ENCODE data around the gene SNRK. TPM values are rescaled to one million over a fixed set of nuclear protein-coding genes. Genes with fewer than 3 reads are reported as not detected.

The SNRK gene
- total and polyA plus RNA-seq, 2 experiments from 2014 or later: 5.5 to 18.8 TPM

DNA sequence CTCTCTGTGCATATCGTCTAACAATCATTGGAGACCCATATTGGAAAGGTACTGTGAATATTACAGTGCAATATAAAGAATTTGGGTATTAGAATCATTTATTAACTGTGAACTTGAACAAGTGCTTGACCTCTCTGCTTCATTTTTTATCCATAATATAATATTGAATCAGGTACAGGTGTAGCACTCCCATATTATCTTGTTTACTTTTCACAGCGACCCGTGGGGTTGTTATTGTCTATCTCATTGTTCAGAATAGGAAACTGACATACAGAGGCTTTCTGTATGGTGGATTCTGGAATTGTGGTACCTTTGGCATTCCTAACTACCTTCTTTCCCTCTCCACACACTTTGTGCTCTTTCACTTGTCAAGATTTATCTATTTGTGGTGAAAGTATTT lies 17.8 kb downstream of the SNRK start:
- Mint-ChIP-seq H3K36me3 (ENCODE audit: low read depth) (peaks cover 15% of the 10 kb centered on the region; the same call in 2 of the 3 replicates), H3K27ac (no peak overlapping the region), H3K9me3 (no peaks in the 10 kb centered on the region), H3K4me3 (no peak overlapping the region), H3K4me1 (no peaks in the 10 kb centered on the region), H3K27me3 (ENCODE audit: insufficient read depth, low read depth, poor library complexity) (no peaks in the 10 kb centered on the region)
- H2AFZ ChIP-seq: no peak overlapping the region
- H3F3A ChIP-seq (replicated peaks; ENCODE audit: low read depth): no peaks in the 10 kb centered on the region
- no peak overlapping the region for H3K27ac ChIP-seq (ENCODE audit: low read depth)
- H3K9me2 ChIP-seq (ENCODE audit: insufficient read depth): no peaks in the 10 kb centered on the region
- no peak overlapping the region for H3K4me3 ChIP-seq
- no peak overlapping the region for H3K4me2 ChIP-seq
- no peaks in the 10 kb centered on the region for H3K36me3 ChIP-seq (ENCODE audit: insufficient read depth)
- H4K20me1 ChIP-seq (replicated peaks; ENCODE audit: insufficient read depth): no peaks in the 10 kb centered on the region; the same call in none of the 2 replicates
- ATAC-seq (no peak), DNase-seq (ENCODE audit: low spot score) (no peak)
- no peak for TF ChIP-seq ZNF331 (CRISPR knock-in tag; IDR thresholded peaks at IDR 0.05; ENCODE audit: low read depth)
- TF ChIP-seq STAT1 (IDR thresholded peaks at IDR 0.05; ENCODE audit: unreplicated experiment): no peak
- TF ChIP-seq ZNF114 (CRISPR knock-in tag; IDR thresholded peaks at IDR 0.05): no peak
- TF ChIP-seq POLR2AphosphoS5 (IDR thresholded peaks at IDR 0.05; ENCODE audit: low read depth): no peak
- TF ChIP-seq, protein P1, sequence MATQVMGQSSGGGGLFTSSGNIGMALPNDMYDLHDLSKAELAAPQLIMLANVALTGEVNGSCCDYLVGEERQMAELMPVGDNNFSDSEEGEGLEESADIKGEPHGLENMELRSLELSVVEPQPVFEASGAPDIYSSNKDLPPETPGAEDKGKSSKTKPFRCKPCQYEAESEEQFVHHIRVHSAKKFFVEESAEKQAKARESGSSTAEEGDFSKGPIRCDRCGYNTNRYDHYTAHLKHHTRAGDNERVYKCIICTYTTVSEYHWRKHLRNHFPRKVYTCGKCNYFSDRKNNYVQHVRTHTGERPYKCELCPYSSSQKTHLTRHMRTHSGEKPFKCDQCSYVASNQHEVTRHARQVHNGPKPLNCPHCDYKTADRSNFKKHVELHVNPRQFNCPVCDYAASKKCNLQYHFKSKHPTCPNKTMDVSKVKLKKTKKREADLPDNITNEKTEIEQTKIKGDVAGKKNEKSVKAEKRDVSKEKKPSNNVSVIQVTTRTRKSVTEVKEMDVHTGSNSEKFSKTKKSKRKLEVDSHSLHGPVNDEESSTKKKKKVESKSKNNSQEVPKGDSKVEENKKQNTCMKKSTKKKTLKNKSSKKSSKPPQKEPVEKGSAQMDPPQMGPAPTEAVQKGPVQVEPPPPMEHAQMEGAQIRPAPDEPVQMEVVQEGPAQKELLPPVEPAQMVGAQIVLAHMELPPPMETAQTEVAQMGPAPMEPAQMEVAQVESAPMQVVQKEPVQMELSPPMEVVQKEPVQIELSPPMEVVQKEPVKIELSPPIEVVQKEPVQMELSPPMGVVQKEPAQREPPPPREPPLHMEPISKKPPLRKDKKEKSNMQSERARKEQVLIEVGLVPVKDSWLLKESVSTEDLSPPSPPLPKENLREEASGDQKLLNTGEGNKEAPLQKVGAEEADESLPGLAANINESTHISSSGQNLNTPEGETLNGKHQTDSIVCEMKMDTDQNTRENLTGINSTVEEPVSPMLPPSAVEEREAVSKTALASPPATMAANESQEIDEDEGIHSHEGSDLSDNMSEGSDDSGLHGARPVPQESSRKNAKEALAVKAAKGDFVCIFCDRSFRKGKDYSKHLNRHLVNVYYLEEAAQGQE (IDR thresholded peaks at IDR 0.05; ENCODE audit: unreplicated experiment): no peak
- TF ChIP-seq JUNB (IDR thresholded peaks at IDR 0.05; ENCODE audit: unreplicated experiment): no peak
- TF ChIP-seq EZH2phosphoT487 (IDR thresholded peaks at IDR 0.05; ENCODE audit: unreplicated experiment): no peak
- TF ChIP-seq, protein P2, sequence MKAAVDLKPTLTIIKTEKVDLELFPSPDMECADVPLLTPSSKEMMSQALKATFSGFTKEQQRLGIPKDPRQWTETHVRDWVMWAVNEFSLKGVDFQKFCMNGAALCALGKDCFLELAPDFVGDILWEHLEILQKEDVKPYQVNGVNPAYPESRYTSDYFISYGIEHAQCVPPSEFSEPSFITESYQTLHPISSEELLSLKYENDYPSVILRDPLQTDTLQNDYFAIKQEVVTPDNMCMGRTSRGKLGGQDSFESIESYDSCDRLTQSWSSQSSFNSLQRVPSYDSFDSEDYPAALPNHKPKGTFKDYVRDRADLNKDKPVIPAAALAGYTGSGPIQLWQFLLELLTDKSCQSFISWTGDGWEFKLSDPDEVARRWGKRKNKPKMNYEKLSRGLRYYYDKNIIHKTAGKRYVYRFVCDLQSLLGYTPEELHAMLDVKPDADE (IDR thresholded peaks at IDR 0.05): no peak
- TF ChIP-seq, protein P3, sequence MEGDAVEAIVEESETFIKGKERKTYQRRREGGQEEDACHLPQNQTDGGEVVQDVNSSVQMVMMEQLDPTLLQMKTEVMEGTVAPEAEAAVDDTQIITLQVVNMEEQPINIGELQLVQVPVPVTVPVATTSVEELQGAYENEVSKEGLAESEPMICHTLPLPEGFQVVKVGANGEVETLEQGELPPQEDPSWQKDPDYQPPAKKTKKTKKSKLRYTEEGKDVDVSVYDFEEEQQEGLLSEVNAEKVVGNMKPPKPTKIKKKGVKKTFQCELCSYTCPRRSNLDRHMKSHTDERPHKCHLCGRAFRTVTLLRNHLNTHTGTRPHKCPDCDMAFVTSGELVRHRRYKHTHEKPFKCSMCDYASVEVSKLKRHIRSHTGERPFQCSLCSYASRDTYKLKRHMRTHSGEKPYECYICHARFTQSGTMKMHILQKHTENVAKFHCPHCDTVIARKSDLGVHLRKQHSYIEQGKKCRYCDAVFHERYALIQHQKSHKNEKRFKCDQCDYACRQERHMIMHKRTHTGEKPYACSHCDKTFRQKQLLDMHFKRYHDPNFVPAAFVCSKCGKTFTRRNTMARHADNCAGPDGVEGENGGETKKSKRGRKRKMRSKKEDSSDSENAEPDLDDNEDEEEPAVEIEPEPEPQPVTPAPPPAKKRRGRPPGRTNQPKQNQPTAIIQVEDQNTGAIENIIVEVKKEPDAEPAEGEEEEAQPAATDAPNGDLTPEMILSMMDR (conservative IDR thresholded peaks at IDR 0.05; ENCODE audit: low read depth in 2 of 2): no peak
- no peak for TF ChIP-seq CREB1 (CRISPR knock-in tag; IDR thresholded peaks at IDR 0.05; ENCODE audit: low read depth)
- TF ChIP-seq, protein P4, sequence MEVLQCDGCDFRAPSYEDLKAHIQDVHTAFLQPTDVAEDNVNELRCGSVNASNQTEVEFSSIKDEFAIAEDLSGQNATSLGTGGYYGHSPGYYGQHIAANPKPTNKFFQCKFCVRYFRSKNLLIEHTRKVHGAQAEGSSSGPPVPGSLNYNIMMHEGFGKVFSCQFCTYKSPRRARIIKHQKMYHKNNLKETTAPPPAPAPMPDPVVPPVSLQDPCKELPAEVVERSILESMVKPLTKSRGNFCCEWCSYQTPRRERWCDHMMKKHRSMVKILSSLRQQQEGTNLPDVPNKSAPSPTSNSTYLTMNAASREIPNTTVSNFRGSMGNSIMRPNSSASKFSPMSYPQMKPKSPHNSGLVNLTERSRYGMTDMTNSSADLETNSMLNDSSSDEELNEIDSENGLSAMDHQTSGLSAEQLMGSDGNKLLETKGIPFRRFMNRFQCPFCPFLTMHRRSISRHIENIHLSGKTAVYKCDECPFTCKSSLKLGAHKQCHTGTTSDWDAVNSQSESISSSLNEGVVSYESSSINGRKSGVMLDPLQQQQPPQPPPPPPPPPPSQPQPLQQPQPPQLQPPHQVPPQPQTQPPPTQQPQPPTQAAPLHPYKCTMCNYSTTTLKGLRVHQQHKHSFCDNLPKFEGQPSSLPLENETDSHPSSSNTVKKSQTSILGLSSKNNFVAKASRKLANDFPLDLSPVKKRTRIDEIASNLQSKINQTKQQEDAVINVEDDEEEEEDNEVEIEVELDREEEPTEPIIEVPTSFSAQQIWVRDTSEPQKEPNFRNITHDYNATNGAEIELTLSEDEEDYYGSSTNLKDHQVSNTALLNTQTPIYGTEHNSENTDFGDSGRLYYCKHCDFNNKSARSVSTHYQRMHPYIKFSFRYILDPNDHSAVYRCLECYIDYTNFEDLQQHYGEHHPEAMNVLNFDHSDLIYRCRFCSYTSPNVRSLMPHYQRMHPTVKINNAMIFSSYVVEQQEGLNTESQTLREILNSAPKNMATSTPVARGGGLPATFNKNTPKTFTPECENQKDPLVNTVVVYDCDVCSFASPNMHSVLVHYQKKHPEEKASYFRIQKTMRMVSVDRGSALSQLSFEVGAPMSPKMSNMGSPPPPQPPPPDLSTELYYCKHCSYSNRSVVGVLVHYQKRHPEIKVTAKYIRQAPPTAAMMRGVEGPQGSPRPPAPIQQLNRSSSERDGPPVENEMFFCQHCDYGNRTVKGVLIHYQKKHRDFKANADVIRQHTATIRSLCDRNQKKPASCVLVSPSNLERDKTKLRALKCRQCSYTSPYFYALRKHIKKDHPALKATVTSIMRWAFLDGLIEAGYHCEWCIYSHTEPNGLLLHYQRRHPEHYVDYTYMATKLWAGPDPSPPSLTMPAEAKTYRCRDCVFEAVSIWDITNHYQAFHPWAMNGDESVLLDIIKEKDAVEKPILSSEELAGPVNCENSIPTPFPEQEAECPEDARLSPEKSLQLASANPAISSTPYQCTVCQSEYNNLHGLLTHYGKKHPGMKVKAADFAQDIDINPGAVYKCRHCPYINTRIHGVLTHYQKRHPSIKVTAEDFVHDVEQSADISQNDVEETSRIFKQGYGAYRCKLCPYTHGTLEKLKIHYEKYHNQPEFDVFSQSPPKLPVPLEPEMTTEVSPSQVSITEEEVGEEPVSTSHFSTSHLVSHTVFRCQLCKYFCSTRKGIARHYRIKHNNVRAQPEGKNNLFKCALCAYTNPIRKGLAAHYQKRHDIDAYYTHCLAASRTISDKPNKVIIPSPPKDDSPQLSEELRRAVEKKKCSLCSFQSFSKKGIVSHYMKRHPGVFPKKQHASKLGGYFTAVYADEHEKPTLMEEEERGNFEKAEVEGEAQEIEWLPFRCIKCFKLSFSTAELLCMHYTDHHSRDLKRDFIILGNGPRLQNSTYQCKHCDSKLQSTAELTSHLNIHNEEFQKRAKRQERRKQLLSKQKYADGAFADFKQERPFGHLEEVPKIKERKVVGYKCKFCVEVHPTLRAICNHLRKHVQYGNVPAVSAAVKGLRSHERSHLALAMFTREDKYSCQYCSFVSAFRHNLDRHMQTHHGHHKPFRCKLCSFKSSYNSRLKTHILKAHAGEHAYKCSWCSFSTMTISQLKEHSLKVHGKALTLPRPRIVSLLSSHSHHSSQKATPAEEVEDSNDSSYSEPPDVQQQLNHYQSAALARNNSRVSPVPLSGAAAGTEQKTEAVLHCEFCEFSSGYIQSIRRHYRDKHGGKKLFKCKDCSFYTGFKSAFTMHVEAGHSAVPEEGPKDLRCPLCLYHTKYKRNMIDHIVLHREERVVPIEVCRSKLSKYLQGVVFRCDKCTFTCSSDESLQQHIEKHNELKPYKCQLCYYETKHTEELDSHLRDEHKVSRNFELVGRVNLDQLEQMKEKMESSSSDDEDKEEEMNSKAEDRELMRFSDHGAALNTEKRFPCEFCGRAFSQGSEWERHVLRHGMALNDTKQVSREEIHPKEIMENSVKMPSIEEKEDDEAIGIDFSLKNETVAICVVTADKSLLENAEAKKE (CRISPR knock-in tag; IDR thresholded peaks at IDR 0.05): no peak
- no peak for TF ChIP-seq NANOG (IDR thresholded peaks at IDR 0.05; ENCODE audit: borderline replicate concordance)
- no peak for TF ChIP-seq EZH2 (IDR thresholded peaks at IDR 0.05; ENCODE audit: low read depth, unreplicated experiment)
- no peaks in the 10 kb centered on the region for H3K27me3 ChIP-seq (ENCODE audit: insufficient read depth)
- H3K79me2 ChIP-seq (replicated peaks; ENCODE audit: insufficient read depth): peaks cover 21% of the 10 kb centered on the region
- no peaks in the 10 kb centered on the region for H3K4me1 ChIP-seq (ENCODE audit: insufficient read depth)

All from GM23338 (cell line).